ENCODE results near the gene ARL14EPL.

The ARL14EPL gene

GRCh38 chr5:116032094-116032517, at the start of gene ARL14EPL:
ARL14EPL (plus strand) TSS chr5:116032472; CDS start chr5:116051466, 18,994 bp downstream.
- no peak for DNase-seq

DNA sequence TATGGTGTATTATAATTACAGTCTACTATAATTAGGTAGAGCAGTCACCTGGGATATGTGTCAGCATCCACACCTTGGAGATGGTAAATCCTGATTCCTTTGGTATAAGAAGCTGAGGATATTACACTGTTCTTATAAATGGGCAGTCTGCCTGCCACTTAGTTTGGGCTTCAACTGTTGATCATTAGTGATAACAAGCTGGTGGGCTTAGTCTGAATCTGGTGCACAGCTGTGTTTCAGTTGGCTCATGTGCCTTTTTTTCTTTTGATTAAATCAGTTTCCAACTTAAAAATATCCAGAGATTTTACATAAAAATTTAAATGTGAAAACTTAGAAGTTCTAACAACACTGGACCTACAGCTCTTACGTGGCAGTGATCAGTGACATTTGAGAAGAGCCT, 48.8 kb upstream of the ARL14EPL start:
- DNase-seq = no peak

GRCh38 chr5:115985802-115986757, 46.2 kb upstream of the ARL14EPL start:
- no peak for DNase-seq

- no peak for DNase-seq
Observed at GRCh38 chr5:115988002-115988401, 44.3 kb upstream of the ARL14EPL start.

GRCh38 chr5:115992848-115993350, 39.4 kb upstream of the ARL14EPL start:
- DNase-seq = no peak

DNA sequence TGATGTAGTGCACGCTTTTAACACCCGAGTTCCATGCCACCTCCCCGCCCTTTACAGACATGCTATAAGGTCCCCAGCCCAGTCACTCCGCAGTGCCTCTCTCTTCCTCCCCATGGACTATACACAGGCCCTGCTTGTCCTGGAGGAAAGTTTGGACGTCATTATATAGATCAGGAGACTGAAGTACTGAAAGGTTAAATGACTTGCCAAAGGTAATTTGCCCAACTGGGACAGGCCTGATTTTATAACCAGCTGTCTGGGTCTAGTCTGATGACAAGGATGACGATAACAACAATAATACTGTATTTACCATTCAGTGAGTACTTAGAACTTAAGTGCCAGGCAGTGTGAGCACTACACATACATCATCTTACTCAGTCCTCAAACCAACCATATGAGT, 36.9 kb upstream of the ARL14EPL start:
- no peak for DNase-seq

GRCh38 chr5:116002116-116002906, 30.0 kb upstream of the ARL14EPL start:
- DNase-seq = no peak

- DNase-seq = no peak
Observed at GRCh38 chr5:116004248-116004647, 28.0 kb upstream of the ARL14EPL start.

DNA sequence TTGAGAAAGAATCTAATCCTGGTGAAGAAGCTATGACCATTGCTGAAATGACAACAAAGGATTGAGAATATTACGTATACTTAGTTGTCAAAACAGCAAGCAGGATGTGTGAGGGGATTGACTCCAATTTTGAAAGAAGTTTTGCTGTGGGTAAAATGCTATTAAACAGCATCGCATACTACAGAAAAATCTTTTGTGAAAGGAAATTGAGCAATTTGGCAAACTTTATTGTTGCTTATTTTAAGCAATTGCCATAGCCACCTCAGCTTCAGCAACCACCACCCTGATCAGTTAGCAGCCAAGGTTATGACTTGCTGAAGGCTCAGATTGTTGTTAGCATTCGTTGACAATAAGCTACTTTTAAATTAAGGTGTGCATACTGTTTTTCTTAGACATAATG, 22.5 kb upstream of the ARL14EPL start:
- no peak for DNase-seq

GRCh38 chr5:116011046-116011445, 21.2 kb upstream of the ARL14EPL start:
- DNase-seq = no peak

GRCh38 chr5:116013207-116013785, 19.0 kb upstream of the ARL14EPL start:
- DNase-seq = no peak

GRCh38 chr5:116013936-116014335, 18.3 kb upstream of the ARL14EPL start:
- DNase-seq = no peak

DNA sequence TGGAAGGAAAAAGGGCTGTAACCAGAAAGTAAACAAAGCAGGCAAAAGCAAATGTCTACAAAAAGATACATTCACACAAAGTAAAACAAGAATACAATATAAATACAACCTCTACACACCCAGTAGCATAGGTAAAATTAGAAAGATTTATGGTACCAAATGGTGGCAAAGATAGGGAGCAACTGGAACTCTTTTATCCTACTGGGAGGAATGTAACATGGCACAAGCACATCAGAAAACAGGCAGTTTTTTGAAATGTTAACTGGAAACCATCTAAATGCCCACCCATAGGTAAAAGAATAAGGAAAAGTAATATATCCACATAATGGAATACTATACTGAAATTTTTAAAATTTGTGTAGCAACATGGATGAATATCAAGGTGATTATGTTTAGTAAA, 8.7 kb upstream of the ARL14EPL start:
- no peak for DNase-seq

- DNase-seq = no peak
Observed at GRCh38 chr5:116025866-116026265, 6.4 kb upstream of the ARL14EPL start.

GRCh38 chr5:116032991-116033390, 719 bp downstream of the ARL14EPL start:
- DNase-seq = no peak

GRCh38 chr5:116035123-116035522, 2.9 kb downstream of the ARL14EPL start:
- no peak for DNase-seq

DNA sequence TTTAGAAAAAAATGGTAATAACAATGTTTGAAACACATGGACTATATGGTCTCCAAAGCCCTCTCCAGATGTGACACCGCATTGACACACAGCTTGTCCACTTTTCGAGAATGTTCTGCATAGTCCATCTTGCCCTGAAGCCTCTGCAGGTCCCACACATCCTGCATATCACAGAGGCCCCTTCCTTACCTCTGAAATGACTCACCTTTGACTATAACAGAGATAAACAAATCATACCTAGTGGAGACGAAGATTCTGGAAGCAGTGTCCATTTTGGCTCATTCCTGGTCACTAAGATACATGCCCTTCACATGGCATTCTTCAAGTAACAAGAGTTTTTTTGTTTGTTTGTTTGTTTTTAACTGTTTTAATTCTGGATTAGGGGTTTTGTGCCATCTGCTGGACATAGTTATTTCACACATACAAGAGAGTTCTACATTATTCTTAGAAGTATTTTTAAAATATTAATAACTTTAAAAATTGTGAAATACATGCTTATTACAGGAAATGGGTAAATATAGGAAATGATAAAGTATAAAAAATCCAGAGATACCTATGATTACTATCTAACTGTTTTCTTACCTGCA, 5.1 kb downstream of the ARL14EPL start:
- no peak for DNase-seq

DNA sequence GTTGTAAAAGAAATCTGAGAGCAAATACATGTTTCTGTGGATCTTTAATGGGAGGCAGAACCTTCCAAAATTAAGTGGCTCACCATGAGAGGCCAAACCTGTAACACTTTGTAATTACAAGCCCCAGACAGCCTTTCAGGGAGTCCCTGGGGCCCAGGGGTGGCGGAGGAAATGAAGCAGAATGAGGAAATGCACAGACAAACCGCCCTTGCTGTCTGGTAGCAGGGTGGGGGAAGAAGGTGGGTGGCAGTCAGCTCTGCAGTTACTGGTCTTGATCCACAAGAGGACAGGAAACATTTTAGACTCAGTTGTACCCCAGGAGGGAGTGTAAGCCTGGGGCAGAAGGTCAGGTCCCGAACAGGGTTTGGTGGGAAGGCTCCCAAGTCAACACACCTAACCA, 6.5 kb downstream of the ARL14EPL start:
- DNase-seq = no peak

DNA sequence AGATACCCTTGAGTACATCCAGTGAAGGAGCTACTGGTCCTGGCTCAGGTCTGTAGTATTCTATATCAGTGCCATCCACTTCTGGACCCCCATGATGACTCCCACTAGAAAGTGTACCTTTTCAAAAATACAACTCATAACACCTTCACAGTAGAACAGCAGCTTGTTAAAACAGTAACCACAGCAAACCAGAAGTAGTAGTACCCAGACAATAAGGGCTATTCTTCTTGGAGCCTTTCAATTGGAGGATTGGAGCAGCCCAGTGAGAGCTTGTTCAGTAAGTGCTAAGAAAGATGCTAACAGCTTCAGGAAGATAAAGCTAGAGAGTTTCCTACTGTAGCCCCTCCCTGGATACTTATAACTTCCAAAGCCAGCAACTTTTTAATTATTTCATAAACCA, 10.1 kb downstream of the ARL14EPL start:
- DNase-seq = no peak

- no peak for DNase-seq
Observed at GRCh38 chr5:116044073-116044472, 11.8 kb downstream of the ARL14EPL start.

DNA sequence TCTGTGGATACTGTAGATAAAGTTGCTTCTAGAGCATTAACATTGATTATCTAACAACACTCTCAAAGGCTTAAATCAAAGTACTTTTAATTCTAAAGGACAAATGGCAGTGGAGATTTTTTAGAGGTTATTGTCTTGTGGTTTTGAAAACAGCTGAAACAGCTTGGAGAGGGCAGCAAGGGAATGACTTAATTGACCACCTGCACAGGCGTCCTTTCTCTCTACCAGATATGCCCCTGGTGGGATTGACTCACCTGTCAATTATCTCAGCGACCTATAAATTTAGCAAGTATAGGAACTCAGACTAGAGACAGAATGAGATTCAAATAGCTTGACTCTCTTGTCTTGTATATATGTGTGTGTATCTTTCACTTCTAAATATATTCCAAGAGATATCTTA, 13.5 kb downstream of the ARL14EPL start:
- no peak for DNase-seq

DNA sequence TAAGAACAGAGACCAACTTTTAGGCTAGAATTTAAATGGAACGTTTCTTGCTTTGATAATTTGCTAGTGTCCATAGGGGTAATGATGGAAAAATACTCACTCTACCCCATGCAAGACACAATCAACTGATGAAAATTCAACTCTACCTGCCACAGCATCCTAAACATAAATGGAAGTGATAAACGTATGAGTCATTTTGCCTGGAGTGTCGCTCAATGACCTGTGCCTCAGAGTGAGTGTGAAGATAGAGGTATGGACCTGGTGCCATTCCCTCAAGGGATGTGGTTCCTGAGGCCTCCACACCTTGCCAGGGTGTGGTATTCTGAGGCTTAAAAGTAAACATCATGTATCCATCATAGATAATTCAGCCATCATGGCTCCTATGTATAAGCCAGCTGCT, 14.0 kb downstream of the ARL14EPL start:
- no peak for DNase-seq

GRCh38 chr5:116046823-116047222, 14.6 kb downstream of the ARL14EPL start:
- no peak for DNase-seq
